IMR-90 (cell line): ENCODE results near the gene TTC28. TPM values are rescaled to one million over a fixed set of nuclear protein-coding genes. Genes with fewer than 3 reads are reported as not detected.

Experiments used
- ATAC-seq: fragments of 200-7000 bp; cut with Tn5 transposase; 2 replicates; pipeline ENCODE4 v1.9.1; 2020; ENCODE audit warnings: low read depth, mild to moderate bottlenecking, moderate library complexity
- BruUV-seq: library from RNA; stranded (reverse); fragments of 400-500 nt; replicated peaks from 2 replicates; lab custom pipeline; 2021; lab: Mats Ljungman, UMichigan
- CTCF ChIA-PET: fragments of 300-600 bp; formaldehyde crosslinking; extraction: SDS; loops from one replicate; lab custom pipeline; 2021; ENCODE audit warnings: antibody characterized with exemption; lab: Yijun Ruan, JAX
- POLR2A ChIA-PET: fragments of 300-600 bp; sonication (Branson Sonifier 250); formaldehyde crosslinking; loops from one replicate; lab custom pipeline; 2022; ENCODE audit warnings: antibody characterized with exemption; ENCODE audit not compliant: unreplicated experiment; lab: Charles Lee
- DNase-seq: peaks from one replicate; pipeline ENCODE4 v3.0.0; 2013
- H2AFZ ChIP-seq: replicated peaks from 2 replicates; pipeline ENCODE3; 2013; ENCODE audit warnings: low read length, mild to moderate bottlenecking; ENCODE audit not compliant: poor library complexity
- H2AK5ac ChIP-seq: 2 replicates; pipeline ENCODE4 v1.6.1; 2013; ENCODE audit warnings: low read depth, low read length, inconsistent platforms
- H2AK9ac ChIP-seq: replicated peaks from 2 replicates; pipeline ENCODE3; 2013; ENCODE audit warnings: mild to moderate bottlenecking, low read depth, low read length, moderate library complexity; ENCODE audit not compliant: poor library complexity
- H2BK120ac ChIP-seq: 2 replicates; pipeline ENCODE4 v1.6.1; 2013; ENCODE audit warnings: low read depth, low read length, inconsistent platforms
- H2BK15ac ChIP-seq: 3 replicates; pipeline ENCODE4 v1.6.1; 2013; ENCODE audit warnings: low read depth, low read length, inconsistent platforms
- H2BK20ac ChIP-seq: 2 replicates; pipeline ENCODE4 v1.6.1; 2013; ENCODE audit warnings: low read depth, mild to moderate bottlenecking, inconsistent platforms, low read length, moderate library complexity
- H2BK5ac ChIP-seq: 2 replicates; pipeline ENCODE4 v1.6.1; 2013; ENCODE audit warnings: mild to moderate bottlenecking, low read depth, low read length, inconsistent platforms; ENCODE audit not compliant: poor library complexity, severe bottlenecking
- H3K14ac ChIP-seq: replicated peaks from 2 replicates; pipeline ENCODE4 v1.6.1; 2013; ENCODE audit warnings: low read depth, low read length, inconsistent platforms
- H3K18ac ChIP-seq: 2 replicates; pipeline ENCODE4 v1.6.1; 2013; ENCODE audit warnings: low read depth, low read length, control low read depth
- H3K23ac ChIP-seq: 2 replicates; pipeline ENCODE4 v1.6.1; 2013; ENCODE audit warnings: low read depth, low read length, inconsistent platforms
- H3K27ac ChIP-seq: 2 replicates; pipeline ENCODE4 v1.5.1; 2013; ENCODE audit warnings: mild to moderate bottlenecking, control low read depth, low read length; ENCODE audit not compliant: insufficient read depth
- H3K27me3 ChIP-seq: 2 replicates; pipeline ENCODE4 v1.6.1; 2013; ENCODE audit warnings: low read length; ENCODE audit not compliant: control insufficient read depth, insufficient read depth
- H3K36me3 ChIP-seq: 2 replicates; pipeline ENCODE4 v1.6.1; 2013; ENCODE audit warnings: low read length, mixed read lengths; ENCODE audit not compliant: control insufficient read depth, insufficient read depth
- H3K4ac ChIP-seq: 2 replicates; pipeline ENCODE4 v1.6.1; 2013; ENCODE audit warnings: low read depth, low read length, inconsistent platforms
- H3K4me1 ChIP-seq: 2 replicates; pipeline ENCODE4 v1.6.1; 2013; ENCODE audit warnings: low read length, mixed read lengths; ENCODE audit not compliant: control insufficient read depth, insufficient read depth
- H3K4me2 ChIP-seq: 2 replicates; pipeline ENCODE4 v1.6.1; 2013; ENCODE audit warnings: low read depth, mild to moderate bottlenecking, control low read depth, low read length, moderate library complexity
- H3K4me3 ChIP-seq: 2 replicates; pipeline ENCODE4 v1.5.1; 2013; ENCODE audit warnings: low read depth, mild to moderate bottlenecking, control low read depth, low read length, moderate library complexity; ENCODE audit not compliant: insufficient read depth
- H3K56ac ChIP-seq: 2 replicates; pipeline ENCODE4 v1.6.1; 2013; ENCODE audit warnings: low read length, inconsistent platforms; ENCODE audit not compliant: insufficient read depth; ENCODE audit errors: extremely low read depth
- H3K79me1 ChIP-seq, 2 experiments: 2 replicates each; pipeline ENCODE4 v1.6.1; 2013; ENCODE audit warnings: low read length in 2 of 2, inconsistent platforms in 1 of 2, low read depth in 1 of 2
- H3K9ac ChIP-seq: 2 replicates; pipeline ENCODE4 v1.6.1; 2013; ENCODE audit warnings: low read depth, low read length, control low read depth
- H3K9me1 ChIP-seq: 2 replicates; pipeline ENCODE4 v1.6.1; 2013; ENCODE audit warnings: low read length, inconsistent platforms; ENCODE audit not compliant: insufficient read depth
- H3K9me3 ChIP-seq: 2 replicates; pipeline ENCODE4 v1.6.1; 2013; ENCODE audit warnings: low read length; ENCODE audit not compliant: control insufficient read depth, insufficient read depth
- H4K20me1 ChIP-seq: 2 replicates; pipeline ENCODE4 v1.6.1; 2013; ENCODE audit warnings: low read length, inconsistent platforms; ENCODE audit not compliant: insufficient read depth
- H4K5ac ChIP-seq: 2 replicates; pipeline ENCODE4 v1.6.1; 2013; ENCODE audit warnings: mild to moderate bottlenecking, low read depth, low read length, control low read depth
- H4K8ac ChIP-seq, 2 experiments: 2 replicates each; pipeline ENCODE4 v1.6.1; 2013; ENCODE audit warnings: low read depth in 2 of 2, low read length in 2 of 2, control low read depth in 1 of 2, inconsistent platforms in 1 of 2
- H4K91ac ChIP-seq: 2 replicates; pipeline ENCODE4 v1.6.1; 2013; ENCODE audit warnings: low read depth, low read length, inconsistent platforms; ENCODE audit not compliant: insufficient read depth
- BHLHE40 ChIP-seq: fragments of 150-350 bp; IDR thresholded peaks from 2 replicates; pipeline ENCODE4 v1.6.1; 2016; ENCODE audit warnings: mild to moderate bottlenecking, low read depth, low read length
- CEBPB ChIP-seq: IDR thresholded peaks from 2 replicates; pipeline ENCODE4 v1.6.1; 2012; ENCODE audit warnings: low read depth, low read length, improper control_type of control experiment
- CHD1 ChIP-seq: IDR thresholded peaks from 2 replicates; pipeline ENCODE4 v1.6.1; 2012; ENCODE audit warnings: low read depth, low read length, improper control_type of control experiment
- FOS ChIP-seq: fragments of 150-350 bp; IDR thresholded peaks from 2 replicates; pipeline ENCODE4 v1.6.1; 2016; ENCODE audit warnings: low read depth, low read length
- MAFK ChIP-seq: IDR thresholded peaks from 2 replicates; pipeline ENCODE4 v1.6.1; 2012; ENCODE audit warnings: low read depth, low read length, improper control_type of control experiment
- MAZ ChIP-seq: IDR thresholded peaks from 2 replicates; pipeline ENCODE4 v1.6.1; 2012; ENCODE audit warnings: low read depth, mild to moderate bottlenecking, low read length, improper control_type of control experiment, moderate library complexity, borderline replicate concordance
- MXI1 ChIP-seq: IDR thresholded peaks from 2 replicates; pipeline ENCODE4 v1.6.1; 2012; ENCODE audit warnings: low read depth, mild to moderate bottlenecking, low read length, moderate library complexity, borderline replicate concordance
- NFE2L2 ChIP-seq: fragments of 150-350 bp; IDR thresholded peaks from 2 replicates; pipeline ENCODE4 v1.6.1; 2016; ENCODE audit warnings: low read depth, mild to moderate bottlenecking, low read length
- POLR2A ChIP-seq: IDR thresholded peaks from 2 replicates; pipeline ENCODE4 v1.6.1; 2012; ENCODE audit warnings: mild to moderate bottlenecking, low read depth, low read length
- RAD21 ChIP-seq: IDR thresholded peaks from 2 replicates; pipeline ENCODE4 v1.6.1; 2012; ENCODE audit warnings: low read length, improper control_type of control experiment
- RCOR1 ChIP-seq: IDR thresholded peaks from 2 replicates; pipeline ENCODE4 v1.6.1; 2012; ENCODE audit warnings: mild to moderate bottlenecking, low read length, improper control_type of control experiment; ENCODE audit not compliant: insufficient replicate concordance
- RFX5 ChIP-seq: IDR thresholded peaks from 2 replicates; pipeline ENCODE4 v1.8.0; 2012; ENCODE audit warnings: low read depth, mild to moderate bottlenecking, low read length, moderate library complexity
- SMC3 ChIP-seq: fragments of 150-350 bp; IDR thresholded peaks from 2 replicates; pipeline ENCODE4 v1.6.1; 2016; ENCODE audit warnings: low read depth, mild to moderate bottlenecking, antibody characterized with exemption, low read length, moderate library complexity
- WGBS, 2 experiments: methylation state at CpG; one replicate each; pipeline versions ENCODE4 v1.1.5 to v1.1.7; 2013; ENCODE audit warnings: missing lambda C conversion rate in 2 of 2; ENCODE audit not compliant: insufficient read length in 1 of 2; ENCODE audit errors: extremely low coverage in 2 of 2; 5-methylcytosine and 5-hydroxymethylcytosine counted together
- dilution Hi-C: fragments of 300-500 bp; cut with HindIII; formaldehyde crosslinking; loops from one replicate; pipeline ENCODE4 v1.14.3; 2018; ENCODE audit warnings: low sequenced_read_pairs; ENCODE audit not compliant: unreplicated experiment
- in situ Hi-C: fragments of 300-500 bp; cut with MboI; formaldehyde crosslinking; loops from 3 replicates; pipeline ENCODE4 v1.14.3; 2019; ENCODE audit warnings: low sequenced_read_pairs, inconsistent platforms, mixed read lengths
- intact Hi-C: fragments of 100-400 bp; cut with micrococcal nuclease; formaldehyde crosslinking; loops from 2 replicates; pipeline ENCODE4 v1.10.0; 2022
- polyA plus RNA-seq, 3 experiments: library from polyadenylated mRNA; depleted of rRNA; stranded (reverse); fragments of >200 nt; gene quantifications; 2 replicates each; pipeline ENCODE4 v1.2.3, GENCODE V29; 2012; ENCODE audit warnings: low replicate concordance in 1 of 3
- total RNA-seq: library from RNA; depleted of rRNA; stranded (reverse); fragments of >200 nt; gene quantifications from 2 replicates; pipeline ENCODE4 v1.2.3, GENCODE V29; 2012
- TF ChIP-seq, protein P1 (sequence below): fragments of 150-350 bp; IDR thresholded peaks from 2 replicates; pipeline ENCODE4 v1.6.1; 2017; ENCODE audit warnings: mild to moderate bottlenecking, antibody characterized with exemption, low read length, low read depth
- TF ChIP-seq, protein P2 (sequence below): fragments of 150-350 bp; IDR thresholded peaks from 2 replicates; pipeline ENCODE4 v1.6.1; 2016; ENCODE audit warnings: low read depth, mild to moderate bottlenecking, low read length, moderate library complexity, borderline replicate concordance
- TF ChIP-seq, protein P3 (sequence below): conservative IDR thresholded peaks from 2 replicates; pipeline ENCODE4 v1.5.1; 2012; ENCODE audit warnings: mild to moderate bottlenecking, low read depth, low read length, improper control_type of control experiment

TTC28 gene
- total and polyA plus RNA-seq, 2 of the 4 experiments (the other 2 are of a cell fraction), result 5.6 to 13.3 TPM

DNA sequence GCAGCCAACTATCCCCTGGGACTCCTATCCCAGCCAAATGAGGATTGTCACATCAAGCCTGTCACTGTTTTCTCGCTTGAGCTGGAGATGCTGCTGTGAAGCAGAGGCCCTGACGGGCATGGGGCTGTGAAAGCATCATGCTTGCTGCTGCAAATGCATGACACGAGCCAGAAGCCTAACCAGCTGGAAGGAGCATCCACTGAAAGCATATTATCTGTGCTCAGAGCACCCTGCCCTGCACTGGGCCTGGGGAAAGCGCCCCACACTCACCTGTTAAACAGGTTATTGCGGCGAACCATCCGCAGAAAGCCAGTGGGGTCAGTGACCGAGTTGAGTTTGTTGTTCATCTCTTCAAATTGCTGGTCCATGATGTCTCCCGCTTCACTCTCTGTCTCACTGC, 649.7 kb downstream of the TTC28 start:
- Histone ChIP-seq H3K9me1 (peaks cover 15% of the 10 kb centered on the region), H3K27ac (no peak overlapping the region), H4K5ac (no peak overlapping the region), H3K27me3 (no peaks in the 10 kb centered on the region), H4K20me1 (peaks cover 11% of the 10 kb centered on the region), H3K56ac (no peak overlapping the region), H3K9me3 (no peaks in the 10 kb centered on the region), H4K8ac (no peak overlapping the region), H3K23ac (no peak overlapping the region), H3K79me1 (peaks cover 0 to 4% of the 10 kb centered on the region in 2 experiments; a peak in 1 of 4 replicates), H3K4me3 (no peak overlapping the region), H3K9ac (no peak overlapping the region), H2AK9ac (no peak overlapping the region), H3K36me3 (peaks cover 23% of the 10 kb centered on the region), H3K14ac (no peak overlapping the region), H3K4me1 (peaks cover 18% of the 10 kb centered on the region), H2BK120ac (no peak overlapping the region), H2AK5ac (no peak overlapping the region), H2BK15ac (no peak overlapping the region), H3K18ac (no peak overlapping the region), H3K4ac (no peak overlapping the region), H2AFZ (no peak overlapping the region), H2BK20ac (no peak overlapping the region), H3K4me2 (no peak overlapping the region), H2BK5ac (no peak overlapping the region), H4K91ac (no peak overlapping the region)
- POLR2A ChIA-PET, result no interaction called here
- no peak for DNase-seq
- WGBS, 2 experiments, result 90% methylated on average over 3 of the region's 9 CpGs; no CpG with 5 or more reads in 1 of the 2 experiments
- dilution Hi-C loops, result no loop called here
- no TSS peak for BruUV-seq
- CTCF ChIA-PET, result no interaction called here
- no peak for TF ChIP-seq CEBPB
- TF ChIP-seq NFE2L2, result no peak
- no peak for TF ChIP-seq CHD1
- TF ChIP-seq MAFK, result no peak
- TF ChIP-seq RAD21, result no peak
- TF ChIP-seq FOS, result no peak
- no peak for TF ChIP-seq POLR2A
- no peak for TF ChIP-seq BHLHE40
- TF ChIP-seq, protein P1, sequence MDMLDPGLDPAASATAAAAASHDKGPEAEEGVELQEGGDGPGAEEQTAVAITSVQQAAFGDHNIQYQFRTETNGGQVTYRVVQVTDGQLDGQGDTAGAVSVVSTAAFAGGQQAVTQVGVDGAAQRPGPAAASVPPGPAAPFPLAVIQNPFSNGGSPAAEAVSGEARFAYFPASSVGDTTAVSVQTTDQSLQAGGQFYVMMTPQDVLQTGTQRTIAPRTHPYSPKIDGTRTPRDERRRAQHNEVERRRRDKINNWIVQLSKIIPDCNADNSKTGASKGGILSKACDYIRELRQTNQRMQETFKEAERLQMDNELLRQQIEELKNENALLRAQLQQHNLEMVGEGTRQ, result no peak
- no peak for TF ChIP-seq MXI1
- TF ChIP-seq, protein P2, sequence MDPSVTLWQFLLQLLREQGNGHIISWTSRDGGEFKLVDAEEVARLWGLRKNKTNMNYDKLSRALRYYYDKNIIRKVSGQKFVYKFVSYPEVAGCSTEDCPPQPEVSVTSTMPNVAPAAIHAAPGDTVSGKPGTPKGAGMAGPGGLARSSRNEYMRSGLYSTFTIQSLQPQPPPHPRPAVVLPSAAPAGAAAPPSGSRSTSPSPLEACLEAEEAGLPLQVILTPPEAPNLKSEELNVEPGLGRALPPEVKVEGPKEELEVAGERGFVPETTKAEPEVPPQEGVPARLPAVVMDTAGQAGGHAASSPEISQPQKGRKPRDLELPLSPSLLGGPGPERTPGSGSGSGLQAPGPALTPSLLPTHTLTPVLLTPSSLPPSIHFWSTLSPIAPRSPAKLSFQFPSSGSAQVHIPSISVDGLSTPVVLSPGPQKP, result no peak
- no peak for TF ChIP-seq MAZ
- no peak for TF ChIP-seq SMC3
- TF ChIP-seq, protein P3, sequence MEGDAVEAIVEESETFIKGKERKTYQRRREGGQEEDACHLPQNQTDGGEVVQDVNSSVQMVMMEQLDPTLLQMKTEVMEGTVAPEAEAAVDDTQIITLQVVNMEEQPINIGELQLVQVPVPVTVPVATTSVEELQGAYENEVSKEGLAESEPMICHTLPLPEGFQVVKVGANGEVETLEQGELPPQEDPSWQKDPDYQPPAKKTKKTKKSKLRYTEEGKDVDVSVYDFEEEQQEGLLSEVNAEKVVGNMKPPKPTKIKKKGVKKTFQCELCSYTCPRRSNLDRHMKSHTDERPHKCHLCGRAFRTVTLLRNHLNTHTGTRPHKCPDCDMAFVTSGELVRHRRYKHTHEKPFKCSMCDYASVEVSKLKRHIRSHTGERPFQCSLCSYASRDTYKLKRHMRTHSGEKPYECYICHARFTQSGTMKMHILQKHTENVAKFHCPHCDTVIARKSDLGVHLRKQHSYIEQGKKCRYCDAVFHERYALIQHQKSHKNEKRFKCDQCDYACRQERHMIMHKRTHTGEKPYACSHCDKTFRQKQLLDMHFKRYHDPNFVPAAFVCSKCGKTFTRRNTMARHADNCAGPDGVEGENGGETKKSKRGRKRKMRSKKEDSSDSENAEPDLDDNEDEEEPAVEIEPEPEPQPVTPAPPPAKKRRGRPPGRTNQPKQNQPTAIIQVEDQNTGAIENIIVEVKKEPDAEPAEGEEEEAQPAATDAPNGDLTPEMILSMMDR, result no peak
- TF ChIP-seq RCOR1, result no peak
- TF ChIP-seq RFX5, result no peak
- no peak for ATAC-seq
- intact Hi-C loops, result no loop called here
- in situ Hi-C loops, result loop anchor here (10.0 kb wide), 2 partner anchors 565 to 795 kb away; no protein-coding TSS in a partner anchor
